HepG2 (cell line): ENCODE measurements around the gene GDPD5. TPM values are rescaled to one million over a fixed set of nuclear protein-coding genes. Genes with fewer than 3 reads are reported as not detected.

ENCODE experiments used
- BRCA1 ChIP-seq: sonication (generic); formaldehyde crosslinking; IDR thresholded peaks from 2 replicates; pipeline ENCODE4 v1.4.0; 2020; ENCODE audit warnings: missing genetic modification reagents
- CENPX ChIP-seq: sonication (generic); formaldehyde crosslinking; IDR thresholded peaks from 2 replicates; pipeline ENCODE4 v1.9.0; 2021; ENCODE audit warnings: mild to moderate bottlenecking, missing genetic modification reagents, moderate library complexity
- JARID2 ChIP-seq: sonication (generic); formaldehyde crosslinking; IDR thresholded peaks from 2 replicates; pipeline ENCODE4 v1.8.1; 2023; ENCODE audit warnings: missing genetic modification reagents, inconsistent platforms; ENCODE audit not compliant: insufficient replicate concordance
- KDM2A ChIP-seq: sonication (generic); formaldehyde crosslinking; IDR thresholded peaks from 2 replicates; pipeline ENCODE4 v1.4.0; 2020; ENCODE audit warnings: low read depth, missing genetic modification reagents, borderline replicate concordance
- KLF6 ChIP-seq: IDR thresholded peaks from 2 replicates; pipeline ENCODE4 v1.8.0; 2016; ENCODE audit warnings: missing biosample characterization, missing genetic modification reagents
- MAZ ChIP-seq, 2 experiments: sonication (generic) in 1 of 2; formaldehyde crosslinking in 1 of 2; IDR thresholded peaks; 2 replicates each; pipeline versions ENCODE4 v1.5.0 to v1.6.1; 2012 to 2020; ENCODE audit warnings: low read depth in 2 of 2, mild to moderate bottlenecking in 2 of 2, borderline replicate concordance in 1 of 2, improper control_type of control experiment in 1 of 2, low read length in 1 of 2, missing genetic modification reagents in 1 of 2, moderate library complexity in 1 of 2
- MBNL3 ChIP-seq: fragments of 250-450 bp; sonication (Bioruptor Pico); conservative IDR thresholded peaks from 2 replicates; pipeline ENCODE4 v1.8.0; 2022; ENCODE audit warnings: mild to moderate bottlenecking, inconsistent platforms
- PAWR ChIP-seq: sonication (generic); formaldehyde crosslinking; IDR thresholded peaks from 2 replicates; pipeline ENCODE4 v1.4.0; 2020; ENCODE audit warnings: missing genetic modification reagents, mild to moderate bottlenecking, borderline replicate concordance
- SALL1 ChIP-seq: sonication (generic); formaldehyde crosslinking; IDR thresholded peaks from 2 replicates; pipeline ENCODE4 v1.8.0; 2022; ENCODE audit warnings: mild to moderate bottlenecking, missing genetic modification reagents
- ZBTB7A ChIP-seq: sonication (generic); formaldehyde crosslinking; IDR thresholded peaks from 2 replicates; pipeline ENCODE4 v1.8.0; 2022; ENCODE audit warnings: mild to moderate bottlenecking, missing genetic modification reagents
- ZNF205 ChIP-seq: IDR thresholded peaks from 2 replicates; pipeline ENCODE4 v1.6.1; 2018; ENCODE audit warnings: missing biosample characterization, missing genetic modification reagents
- ZNF224 ChIP-seq: sonication (generic); formaldehyde crosslinking; IDR thresholded peaks from 2 replicates; pipeline ENCODE4 v1.5.0; 2020; ENCODE audit warnings: mild to moderate bottlenecking, missing genetic modification reagents
- polyA plus RNA-seq, 8 experiments: library from polyadenylated mRNA; depleted of rRNA in 3 of 8; stranded (reverse) in 7 of 8; unstranded in 1 of 8; fragments of >200 nt; fragmentation: Illumina TruSeq in 4 of 8; extraction: Trizol in 4 of 8; gene quantifications; 2 replicates each; pipeline versions ENCODE4 v1.2.1 to v1.2.3, GENCODE V29; 2011 to 2016; ENCODE audit warnings: low read depth in 4 of 8, missing spikeins in 1 of 8, mixed read lengths in 1 of 8; ENCODE audit not compliant: insufficient read depth in 1 of 8
- total RNA-seq, 5 experiments: library from RNA; depleted of rRNA; stranded (reverse); fragments of >200 nt; fragmentation: Illumina TruSeq; extraction: Trizol; gene quantifications; 2 replicates each; pipeline ENCODE4 v1.2.3, GENCODE V29; 2016; ENCODE audit warnings: low read depth in 1 of 5
- TF ChIP-seq, protein P1 (sequence below), 2 experiments: fragments of 450-650 bp in 1 of 2; sonication (generic) in 1 of 2; formaldehyde crosslinking in 1 of 2; IDR thresholded peaks; 2 replicates each; pipeline versions ENCODE4 v1.6.1 to v1.8.0; 2016 to 2022; ENCODE audit warnings: antibody characterized with exemption in 1 of 2, mild to moderate bottlenecking in 1 of 2, missing genetic modification reagents in 1 of 2
- TF ChIP-seq, protein P2 (sequence below): sonication (generic); formaldehyde crosslinking; IDR thresholded peaks from 2 replicates; pipeline ENCODE4 v1.5.0; 2020; ENCODE audit warnings: mild to moderate bottlenecking, missing genetic modification reagents, borderline replicate concordance

The GDPD5 gene
- total and polyA plus RNA-seq, 2 of the 13 experiments (the other 11 are each of a cell fraction or from before 2014, with no cell fraction given), result 55.0 to 67.5 TPM

GRCh38 chr11:75399344-75400145, 126.2 kb downstream of the GDPD5 start, which contains the start of gene RPS3 (continued):
- TF ChIP-seq, protein P1, sequence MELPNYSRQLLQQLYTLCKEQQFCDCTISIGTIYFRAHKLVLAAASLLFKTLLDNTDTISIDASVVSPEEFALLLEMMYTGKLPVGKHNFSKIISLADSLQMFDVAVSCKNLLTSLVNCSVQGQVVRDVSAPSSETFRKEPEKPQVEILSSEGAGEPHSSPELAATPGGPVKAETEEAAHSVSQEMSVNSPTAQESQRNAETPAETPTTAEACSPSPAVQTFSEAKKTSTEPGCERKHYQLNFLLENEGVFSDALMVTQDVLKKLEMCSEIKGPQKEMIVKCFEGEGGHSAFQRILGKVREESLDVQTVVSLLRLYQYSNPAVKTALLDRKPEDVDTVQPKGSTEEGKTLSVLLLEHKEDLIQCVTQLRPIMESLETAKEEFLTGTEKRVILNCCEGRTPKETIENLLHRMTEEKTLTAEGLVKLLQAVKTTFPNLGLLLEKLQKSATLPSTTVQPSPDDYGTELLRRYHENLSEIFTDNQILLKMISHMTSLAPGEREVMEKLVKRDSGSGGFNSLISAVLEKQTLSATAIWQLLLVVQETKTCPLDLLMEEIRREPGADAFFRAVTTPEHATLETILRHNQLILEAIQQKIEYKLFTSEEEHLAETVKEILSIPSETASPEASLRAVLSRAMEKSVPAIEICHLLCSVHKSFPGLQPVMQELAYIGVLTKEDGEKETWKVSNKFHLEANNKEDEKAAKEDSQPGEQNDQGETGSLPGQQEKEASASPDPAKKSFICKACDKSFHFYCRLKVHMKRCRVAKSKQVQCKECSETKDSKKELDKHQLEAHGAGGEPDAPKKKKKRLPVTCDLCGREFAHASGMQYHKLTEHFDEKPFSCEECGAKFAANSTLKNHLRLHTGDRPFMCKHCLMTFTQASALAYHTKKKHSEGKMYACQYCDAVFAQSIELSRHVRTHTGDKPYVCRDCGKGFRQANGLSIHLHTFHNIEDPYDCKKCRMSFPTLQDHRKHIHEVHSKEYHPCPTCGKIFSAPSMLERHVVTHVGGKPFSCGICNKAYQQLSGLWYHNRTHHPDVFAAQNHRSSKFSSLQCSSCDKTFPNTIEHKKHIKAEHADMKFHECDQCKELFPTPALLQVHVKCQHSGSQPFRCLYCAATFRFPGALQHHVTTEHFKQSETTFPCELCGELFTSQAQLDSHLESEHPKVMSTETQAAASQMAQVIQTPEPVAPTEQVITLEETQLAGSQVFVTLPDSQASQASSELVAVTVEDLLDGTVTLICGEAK (IDR thresholded peaks at IDR 0.05), result peak; percentile 51; the same call in 1 of the 2 replicates
- TF ChIP-seq, protein P1 (CRISPR knock-in tag; IDR thresholded peaks at IDR 0.05), result peak; percentile 90
- TF ChIP-seq MAZ (IDR thresholded peaks at IDR 0.05; ENCODE audit: borderline replicate concordance, low read depth, low read length), result no peak
- peak; percentile 81 for TF ChIP-seq MAZ (CRISPR knock-in tag; IDR thresholded peaks at IDR 0.05; ENCODE audit: low read depth)
- peak; percentile 96; the same call in 1 of the 2 replicates for TF ChIP-seq KDM2A
- no peak for TF ChIP-seq JARID2
- TF ChIP-seq ZNF224, result peak; percentile 74; the same call in 1 of the 2 replicates
- TF ChIP-seq, protein P2, sequence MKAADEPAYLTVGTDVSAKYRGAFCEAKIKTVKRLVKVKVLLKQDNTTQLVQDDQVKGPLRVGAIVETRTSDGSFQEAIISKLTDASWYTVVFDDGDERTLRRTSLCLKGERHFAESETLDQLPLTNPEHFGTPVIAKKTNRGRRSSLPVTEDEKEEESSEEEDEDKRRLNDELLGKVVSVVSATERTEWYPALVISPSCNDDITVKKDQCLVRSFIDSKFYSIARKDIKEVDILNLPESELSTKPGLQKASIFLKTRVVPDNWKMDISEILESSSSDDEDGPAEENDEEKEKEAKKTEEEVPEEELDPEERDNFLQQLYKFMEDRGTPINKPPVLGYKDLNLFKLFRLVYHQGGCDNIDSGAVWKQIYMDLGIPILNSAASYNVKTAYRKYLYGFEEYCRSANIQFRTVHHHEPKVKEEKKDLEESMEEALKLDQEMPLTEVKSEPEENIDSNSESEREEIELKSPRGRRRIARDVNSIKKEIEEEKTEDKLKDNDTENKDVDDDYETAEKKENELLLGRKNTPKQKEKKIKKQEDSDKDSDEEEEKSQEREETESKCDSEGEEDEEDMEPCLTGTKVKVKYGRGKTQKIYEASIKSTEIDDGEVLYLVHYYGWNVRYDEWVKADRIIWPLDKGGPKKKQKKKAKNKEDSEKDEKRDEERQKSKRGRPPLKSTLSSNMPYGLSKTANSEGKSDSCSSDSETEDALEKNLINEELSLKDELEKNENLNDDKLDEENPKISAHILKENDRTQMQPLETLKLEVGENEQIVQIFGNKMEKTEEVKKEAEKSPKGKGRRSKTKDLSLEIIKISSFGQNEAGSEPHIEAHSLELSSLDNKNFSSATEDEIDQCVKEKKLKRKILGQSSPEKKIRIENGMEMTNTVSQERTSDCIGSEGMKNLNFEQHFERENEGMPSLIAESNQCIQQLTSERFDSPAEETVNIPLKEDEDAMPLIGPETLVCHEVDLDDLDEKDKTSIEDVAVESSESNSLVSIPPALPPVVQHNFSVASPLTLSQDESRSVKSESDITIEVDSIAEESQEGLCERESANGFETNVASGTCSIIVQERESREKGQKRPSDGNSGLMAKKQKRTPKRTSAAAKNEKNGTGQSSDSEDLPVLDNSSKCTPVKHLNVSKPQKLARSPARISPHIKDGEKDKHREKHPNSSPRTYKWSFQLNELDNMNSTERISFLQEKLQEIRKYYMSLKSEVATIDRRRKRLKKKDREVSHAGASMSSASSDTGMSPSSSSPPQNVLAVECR, result peak; percentile 94
- TF ChIP-seq SALL1 (CRISPR knock-in tag), result peak; percentile 94
- TF ChIP-seq BRCA1 (CRISPR knock-in tag), result no peak; the same call in 1 of the 2 replicates
- TF ChIP-seq KLF6 (CRISPR knock-in tag), result peak; percentile 99
- no peak for TF ChIP-seq MBNL3 (CRISPR knock-in tag)
- TF ChIP-seq ZNF205 (CRISPR knock-in tag), result peak; percentile 91
- TF ChIP-seq ZBTB7A (CRISPR knock-in tag), result 0 out of 2 replicates have a peak, but pooled peaks have one; percentile 52
- TF ChIP-seq PAWR (CRISPR knock-in tag), result no peak
- no peak for TF ChIP-seq CENPX
